Prostate gland (tissue), 2 donors: ENCODE results near the gene EXOSC9.

ENCODE experiments used
- POLR2A ChIP-seq: fragments of 450-650 bp; IDR thresholded peaks from one replicate; pipeline ENCODE4 v1.6.1; 2016; ENCODE audit warnings: antibody characterized with exemption, mild to moderate bottlenecking
- TF ChIP-seq, protein P1 (sequence below), 4 experiments: fragments of 200-600 bp in 2 of 4; fragments of 450-650 bp in 2 of 4; sonication (generic) in 2 of 4; IDR thresholded peaks; 1 replicate in 3 of 4; 2 replicates in 1 of 4; pipeline ENCODE4 v1.5.1; 2016 to 2019; ENCODE audit warnings: antibody characterized with exemption in 4 of 4, mild to moderate bottlenecking in 2 of 4, moderate library complexity in 2 of 4

DNA sequence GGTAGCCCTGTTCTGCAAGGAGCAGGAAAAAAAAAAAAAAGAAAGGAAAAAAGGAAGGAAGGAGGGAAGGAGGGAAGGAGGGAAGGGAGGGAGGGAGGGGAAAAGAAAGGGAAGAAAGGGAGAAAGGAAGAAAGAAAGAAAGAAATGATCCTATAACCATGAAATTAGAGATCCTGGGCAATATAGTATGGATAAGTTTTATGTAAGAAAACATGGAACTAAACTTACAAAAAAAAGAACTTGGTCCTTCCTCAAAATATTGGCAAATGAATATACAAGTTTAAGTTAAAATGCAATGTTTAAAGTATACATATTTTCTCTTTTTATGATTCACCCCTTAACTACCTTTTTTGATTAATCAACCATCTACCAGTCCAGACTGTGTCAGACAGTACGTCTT lies 50.2 kb downstream of the EXOSC9 start:
- TF ChIP-seq, protein P1, sequence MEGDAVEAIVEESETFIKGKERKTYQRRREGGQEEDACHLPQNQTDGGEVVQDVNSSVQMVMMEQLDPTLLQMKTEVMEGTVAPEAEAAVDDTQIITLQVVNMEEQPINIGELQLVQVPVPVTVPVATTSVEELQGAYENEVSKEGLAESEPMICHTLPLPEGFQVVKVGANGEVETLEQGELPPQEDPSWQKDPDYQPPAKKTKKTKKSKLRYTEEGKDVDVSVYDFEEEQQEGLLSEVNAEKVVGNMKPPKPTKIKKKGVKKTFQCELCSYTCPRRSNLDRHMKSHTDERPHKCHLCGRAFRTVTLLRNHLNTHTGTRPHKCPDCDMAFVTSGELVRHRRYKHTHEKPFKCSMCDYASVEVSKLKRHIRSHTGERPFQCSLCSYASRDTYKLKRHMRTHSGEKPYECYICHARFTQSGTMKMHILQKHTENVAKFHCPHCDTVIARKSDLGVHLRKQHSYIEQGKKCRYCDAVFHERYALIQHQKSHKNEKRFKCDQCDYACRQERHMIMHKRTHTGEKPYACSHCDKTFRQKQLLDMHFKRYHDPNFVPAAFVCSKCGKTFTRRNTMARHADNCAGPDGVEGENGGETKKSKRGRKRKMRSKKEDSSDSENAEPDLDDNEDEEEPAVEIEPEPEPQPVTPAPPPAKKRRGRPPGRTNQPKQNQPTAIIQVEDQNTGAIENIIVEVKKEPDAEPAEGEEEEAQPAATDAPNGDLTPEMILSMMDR (IDR thresholded peaks at IDR 0.05): no peak
- no peak for TF ChIP-seq POLR2A
